Naive thymus-derived CD4-positive, alpha-beta T cell (primary cell): ENCODE data around the gene LGALS4. TPM values are rescaled to one million over a fixed set of nuclear protein-coding genes. Genes with fewer than 3 reads are reported as not detected.

Source experiments
- ATAC-seq: fragments of 150-1000 bp; cut with Tn5 transposase; 2 replicates; pipeline ENCODE4 v1.10.0; 2021; ENCODE audit warnings: mild to moderate bottlenecking, moderate library complexity
- CTCF ChIA-PET: fragments of 350-600 bp; sonication (Branson Sonifier 250); formaldehyde crosslinking; loops from one replicate; lab custom pipeline; 2021; ENCODE audit warnings: antibody characterized with exemption; lab: Charles Lee
- POLR2A ChIA-PET: fragments of 350-600 bp; sonication (Branson Sonifier 250); formaldehyde crosslinking; loops from one replicate; lab custom pipeline; 2021; ENCODE audit warnings: antibody characterized with exemption, inconsistent platforms; lab: Charles Lee
- DNase-seq, 9 donors: peaks; one replicate each; pipeline versions ENCODE4 v3.0.0 to v3.0.0-alpha.2; 2020 to 2022; ENCODE audit warnings: mixed read lengths in 1 of 9
- H3K27ac ChIP-seq: one replicate; pipeline ENCODE4 v1.7.0; 2013; ENCODE audit warnings: mild to moderate bottlenecking, low read depth, low read length, moderate library complexity
- H3K27me3 ChIP-seq, 2 donors: one replicate each; pipeline ENCODE4 v1.7.0; 2013; ENCODE audit warnings: low read length in 2 of 2, mild to moderate bottlenecking in 2 of 2, moderate library complexity in 2 of 2; ENCODE audit not compliant: control insufficient read depth in 2 of 2, insufficient read depth in 2 of 2
- H3K36me3 ChIP-seq, 3 experiments: 1 replicate in 2 of 3; 2 replicates in 1 of 3; pipeline ENCODE4 v1.7.0; 2013; ENCODE audit warnings: low read length in 3 of 3, mild to moderate bottlenecking in 3 of 3, moderate library complexity in 1 of 3; ENCODE audit not compliant: insufficient read depth in 3 of 3, control insufficient read depth in 2 of 3
- H3K4me1 ChIP-seq, 2 donors: one replicate each; pipeline ENCODE4 v1.7.0; 2013; ENCODE audit warnings: low read length in 2 of 2, mild to moderate bottlenecking in 2 of 2, moderate library complexity in 1 of 2; ENCODE audit not compliant: control insufficient read depth in 2 of 2, insufficient read depth in 2 of 2
- H3K4me3 ChIP-seq: 2 replicates; pipeline ENCODE4 v1.7.0; 2013; ENCODE audit warnings: mild to moderate bottlenecking, low read length
- H3K9me3 ChIP-seq, 3 experiments: 1 replicate in 2 of 3; 2 replicates in 1 of 3; pipeline ENCODE4 v1.7.0; 2013; ENCODE audit warnings: low read length in 3 of 3; ENCODE audit not compliant: control insufficient read depth in 2 of 3
- H3K27ac Mint-ChIP-seq, 9 donors: one replicate each; pipeline ENCODE4 v1.8.0; 2020 to 2022; ENCODE audit warnings: mixed read lengths in 9 of 9, mild to moderate bottlenecking in 8 of 9, moderate library complexity in 5 of 9, inconsistent platforms in 2 of 9
- H3K27me3 Mint-ChIP-seq, 5 donors: one replicate each; pipeline ENCODE4 v1.8.0; 2021 to 2022; ENCODE audit warnings: mixed read lengths in 5 of 5, mild to moderate bottlenecking in 1 of 5
- H3K36me3 Mint-ChIP-seq, 5 donors: one replicate each; pipeline ENCODE4 v1.8.0; 2020 to 2022; ENCODE audit warnings: mixed read lengths in 5 of 5, mild to moderate bottlenecking in 3 of 5, inconsistent platforms in 1 of 5
- H3K4me1 Mint-ChIP-seq, 7 donors: one replicate each; pipeline ENCODE4 v1.8.0; 2020 to 2022; ENCODE audit warnings: mixed read lengths in 7 of 7, mild to moderate bottlenecking in 3 of 7, inconsistent platforms in 1 of 7
- H3K4me3 Mint-ChIP-seq, 10 donors: one replicate each; pipeline ENCODE4 v1.8.0; 2020 to 2022; ENCODE audit warnings: mild to moderate bottlenecking in 10 of 10, mixed read lengths in 10 of 10, moderate library complexity in 6 of 10, inconsistent platforms in 2 of 10
- H3K9me3 Mint-ChIP-seq, 11 donors: one replicate each; pipeline ENCODE4 v1.8.0; 2020 to 2022; ENCODE audit warnings: mixed read lengths in 11 of 11, mild to moderate bottlenecking in 4 of 11, inconsistent platforms in 1 of 11, moderate library complexity in 1 of 11
- intact Hi-C, 2 donors: fragments of 100-400 bp; cut with micrococcal nuclease; formaldehyde crosslinking; loops; one replicate each; pipeline ENCODE4 v1.15.1; 2023
- polyA plus RNA-seq, 2 donors: library from polyadenylated mRNA; unstranded; fragments of 300-500 nt; fragmentation: Illumina TruSeq; gene quantifications; one replicate each; pipeline ENCODE4 v1.2.3, GENCODE V29; 2021
- total RNA-seq, 6 experiments: library from RNA in 5 of 6; stranded (reverse) in 5 of 6; gene quantifications; 1 replicate in 5 of 6; 2 replicates in 1 of 6; pipeline ENCODE4 v1.2.3 and lab custom pipeline; 2021 to 2026

The LGALS4 gene
- total and polyA plus RNA-seq, 7 experiments from 2014 or later: 0.13 to 9.8 (median 5.0) TPM

DNA sequence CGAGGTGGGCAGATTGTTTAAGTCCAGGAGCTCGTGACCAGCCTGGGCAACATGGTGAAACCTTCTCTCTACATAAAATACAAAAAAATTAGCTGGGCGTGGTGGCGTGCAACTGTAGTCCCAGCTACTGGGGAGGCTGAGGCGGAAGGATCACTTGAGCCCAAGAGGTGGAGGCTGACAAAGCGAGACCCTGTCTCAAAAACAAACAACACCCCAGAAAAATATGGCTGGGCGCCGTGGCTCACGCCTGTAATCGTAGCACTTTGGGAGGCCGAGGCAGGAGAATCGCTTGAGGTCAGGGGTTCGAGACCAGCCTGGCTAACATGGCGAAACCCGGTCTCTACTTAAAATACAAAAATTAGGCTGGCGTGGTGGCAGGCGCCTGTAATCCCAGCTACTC, 40.5 kb upstream of the LGALS4 start:
- intact Hi-C loops: loop anchor here (5.0 kb wide), 3 partner anchors 236 to 1434 kb away; partner anchors contain the start of genes AKT2 (in 1 of the 2), EIF3K (in 1 of the 2), MAP4K1 (in 1 of the 2) and SAMD4B (in 1 of the 2)
- CTCF ChIA-PET: interaction anchor here (0.7 to 3.3 kb wide), 7 partner anchors 9 to 84 kb away, joined by 3 to 20 read pairs (median 7); partner anchors contain the start of genes MRPS12 and SARS2
- POLR2A ChIA-PET: interaction anchor here (0.5 to 11.2 kb wide), 6 partner anchors 9 to 315 kb away, joined by 3 to 317 read pairs (median 4); partner anchors contain the start of gene RINL
- no peak for ATAC-seq
- H3K27me3 ChIP-seq: no peaks in the 10 kb centered on the region
- H3K9me3 Mint-ChIP-seq: peaks cover 0 to 11% (median 0%) of the 10 kb centered on the region in 11 donors
- H3K4me3 Mint-ChIP-seq: peak overlapping the region; percentile 90 to 99 (median 96)
- peaks cover 0 to 10% (median 8%) of the 10 kb centered on the region in 5 donors for H3K36me3 Mint-ChIP-seq
- H3K9me3 ChIP-seq: no peaks in the 10 kb centered on the region
- H3K4me1 ChIP-seq: peaks cover 24 to 25% of the 10 kb centered on the region in 2 donors
- H3K4me1 Mint-ChIP-seq: peaks cover 16 to 55% (median 39%) of the 10 kb centered on the region in 7 donors
- H3K27me3 Mint-ChIP-seq: peaks cover 0 to 7% (median 0%) of the 10 kb centered on the region in 5 donors
- H3K27ac ChIP-seq: peak overlapping the region; percentile 95
- DNase-seq: no peak
- peaks cover 0 to 4% (median 0%) of the 10 kb centered on the region in 3 experiments for H3K36me3 ChIP-seq
- peak overlapping the region; percentile 88 for H3K4me3 ChIP-seq
- peak overlapping the region; percentile 91 to 100 (median 98) for H3K27ac Mint-ChIP-seq

DNA sequence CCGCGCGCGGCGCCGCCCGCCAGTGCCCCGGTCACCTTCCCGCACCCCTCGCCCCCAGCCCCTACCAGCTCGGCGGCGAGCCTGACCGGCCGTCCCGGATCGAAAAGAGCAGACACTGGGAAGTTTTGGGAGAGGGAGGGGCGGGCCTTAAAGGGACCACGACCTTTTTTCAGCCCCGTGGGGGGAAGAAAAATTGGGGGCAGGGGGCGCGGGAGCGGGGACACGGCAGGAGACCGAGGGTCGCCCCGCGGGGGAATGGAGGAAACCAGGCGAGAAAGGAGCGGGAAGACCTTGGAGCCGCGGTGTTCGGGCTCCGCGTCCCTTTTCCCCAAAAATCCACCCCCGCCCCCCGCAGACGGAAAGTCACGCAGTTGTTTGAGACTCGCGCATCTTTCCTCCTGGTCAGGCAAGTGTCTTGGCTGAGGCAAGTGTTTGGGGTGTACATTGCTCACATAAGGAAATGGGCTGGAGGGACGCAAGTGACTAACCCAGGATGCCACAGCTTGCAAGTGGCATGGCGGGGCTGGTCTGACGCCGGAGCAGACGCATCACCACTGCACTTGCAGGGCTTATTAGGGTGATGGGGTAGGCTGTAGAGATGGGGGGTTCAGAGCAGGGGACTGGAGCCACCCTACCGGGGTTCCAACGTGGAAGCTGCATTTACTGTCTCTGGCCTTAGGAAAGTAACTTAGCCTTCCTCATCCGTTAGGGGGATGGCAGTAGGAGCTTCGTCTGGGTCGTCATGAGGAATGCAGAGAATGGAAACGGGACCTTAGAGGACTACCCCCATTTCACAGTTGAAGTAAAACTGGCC, 39.7 kb upstream of the LGALS4 start:
- Mint-ChIP-seq H3K36me3 (peaks cover 0 to 16% (median 11%) of the 10 kb centered on the region in 5 donors), H3K4me3 (peak overlapping the region; percentile 90 to 99 (median 96)), H3K4me1 (peaks cover 23 to 57% (median 44%) of the 10 kb centered on the region in 7 donors), H3K9me3 (peaks cover 0 to 11% (median 0%) of the 10 kb centered on the region in 11 donors), H3K27me3 (peaks cover 0 to 6% (median 0%) of the 10 kb centered on the region in 5 donors), H3K27ac (peak overlapping the region; percentile 91 to 100 (median 98))
- peaks cover 0 to 11% (median under 1%) of the 10 kb centered on the region in 3 experiments for H3K36me3 ChIP-seq
- peak overlapping the region; percentile 88 for H3K4me3 ChIP-seq
- H3K27ac ChIP-seq: peak overlapping the region; percentile 95
- H3K9me3 ChIP-seq: no peaks in the 10 kb centered on the region
- ATAC-seq: no peak
- CTCF ChIA-PET: interaction anchor here (1.0 to 3.3 kb wide), 6 partner anchors 9 to 78 kb away, joined by 4 to 20 read pairs (median 7); partner anchors contain the start of genes MRPS12 and SARS2
- DNase-seq: peak in 8 of 9 donors; percentile 32 to 59 (median 42)
- peaks cover 26 to 28% of the 10 kb centered on the region in 2 donors for H3K4me1 ChIP-seq
- no peaks in the 10 kb centered on the region for H3K27me3 ChIP-seq
- POLR2A ChIA-PET: interaction anchor here (0.5 to 11.2 kb wide), 12 partner anchors 8 to 314 kb away, joined by 3 to 317 read pairs (median 4); partner anchors contain the start of genes ACTN4, ECH1, MRPS12 and RINL
- intact Hi-C loops: loop anchor here (1.0 to 5.0 kb wide), 4 partner anchors 17 to 1435 kb away; partner anchors contain the start of genes AKT2 (in 1 of the 2), EIF3K (in 1 of the 2), MAP4K1 (in 1 of the 2) and SAMD4B (in 1 of the 2)

- ChIA-PET POLR2A (interaction anchor here (0.6 to 11.2 kb wide), 16 partner anchors 8 to 234 kb away, joined by 3 to 317 read pairs (median 4); partner anchors contain the start of genes ACTN4, ECH1, MAP4K1 and MRPS12), CTCF (interaction anchor here (0.9 to 3.3 kb wide), 4 partner anchors 9 to 36 kb away, joined by 3 to 20 read pairs (median 8); partner anchors contain the start of gene RINL)
- H3K36me3 ChIP-seq: peaks cover 7 to 18% (median 7%) of the 10 kb centered on the region in 3 experiments
- peak; percentile 30 for ATAC-seq
- no peaks in the 10 kb centered on the region for H3K27me3 ChIP-seq
- peak overlapping the region; percentile 88 for H3K4me3 ChIP-seq
- Mint-ChIP-seq H3K27ac (peak overlapping the region; percentile 94 to 100 (median 99)), H3K4me1 (peaks cover 19 to 57% (median 42%) of the 10 kb centered on the region in 7 donors), H3K36me3 (peaks cover 0 to 19% (median 15%) of the 10 kb centered on the region in 5 donors), H3K4me3 (peak overlapping the region; percentile 88 to 99 (median 96)), H3K9me3 (peaks cover 0 to 9% (median 0%) of the 10 kb centered on the region in 11 donors), H3K27me3 (peaks cover 0 to 5% (median 0%) of the 10 kb centered on the region in 5 donors)
- no peaks in the 10 kb centered on the region for H3K9me3 ChIP-seq
- peaks cover 26 to 27% of the 10 kb centered on the region in 2 donors for H3K4me1 ChIP-seq
- peak; percentile 82 to 94 (median 87) for DNase-seq
- peak overlapping the region; percentile 95 for H3K27ac ChIP-seq
- intact Hi-C loops: loop anchor here (1.0 to 5.0 kb wide), 11 partner anchors 18 to 1436 kb away; partner anchors contain the start of genes EIF3K (in 2 of the 2), ACTN4 (in 1 of the 2), AKT2 (in 1 of the 2) and FAM98C (in 1 of the 2)
These were observed 39.0 kb upstream of the LGALS4 start for GRCh38 chr19:38851622-38852230.

GRCh38 chr19:38850976-38851621, 38.4 kb upstream of the LGALS4 start:
- Histone ChIP-seq H3K4me3 (peak overlapping the region; percentile 81), H3K9me3 (no peaks in the 10 kb centered on the region), H3K27ac (peak overlapping the region; percentile 95), H3K4me1 (peaks cover 24 to 31% of the 10 kb centered on the region in 2 donors), H3K27me3 (no peaks in the 10 kb centered on the region), H3K36me3 (peaks cover 9 to 25% (median 12%) of the 10 kb centered on the region in 3 experiments)
- no peak for ATAC-seq
- intact Hi-C loops: loop anchor here (1.0 to 5.0 kb wide), 19 partner anchors 9 to 1436 kb away; partner anchors contain the start of genes ACTN4 (in 2 of the 2), ECH1 (in 2 of the 2), EIF3K (in 2 of the 2) and MRPS12 (in 2 of the 2)
- Mint-ChIP-seq H3K27ac (peak overlapping the region; percentile 94 to 100 (median 99)), H3K4me1 (peaks cover 18 to 55% (median 40%) of the 10 kb centered on the region in 7 donors), H3K9me3 (peaks cover 0 to 9% (median 0%) of the 10 kb centered on the region in 11 donors), H3K36me3 (peaks cover 2 to 19% (median 18%) of the 10 kb centered on the region in 5 donors), H3K4me3 (peak overlapping the region; percentile 88 to 99 (median 96)), H3K27me3 (peaks cover 0 to 5% (median 0%) of the 10 kb centered on the region in 5 donors)
- ChIA-PET CTCF (interaction anchor here (0.9 to 3.3 kb wide), 5 partner anchors 9 to 78 kb away, joined by 3 to 20 read pairs (median 4); partner anchors contain the start of gene RINL), POLR2A (interaction anchor here (0.6 to 11.2 kb wide), 17 partner anchors 9 to 233 kb away, joined by 3 to 317 read pairs (median 4); partner anchors contain the start of genes ECH1, MAP4K1, MRPS12 and NFKBIB)
- DNase-seq: peak in 4 of 9 donors; percentile 35 to 68 (median 42)

GRCh38 chr19:38850436-38850975, 37.8 kb upstream of the LGALS4 start:
- peaks cover 24 to 37% of the 10 kb centered on the region in 2 donors for H3K4me1 ChIP-seq
- peaks cover 0 to 5% (median 0%) of the 10 kb centered on the region in 5 donors for H3K27me3 Mint-ChIP-seq

More at GRCh38 chr19:38850436-38850975, 37.8 kb upstream of the LGALS4 start:
- intact Hi-C loops: loop anchor here (1.0 to 5.0 kb wide), 19 partner anchors 8 to 1437 kb away; partner anchors contain the start of genes ACTN4 (in 2 of the 2), ECH1 (in 2 of the 2), EIF3K (in 2 of the 2) and MRPS12 (in 2 of the 2)
- H3K9me3 ChIP-seq: no peaks in the 10 kb centered on the region
- peaks cover 14 to 31% (median 18%) of the 10 kb centered on the region in 3 experiments for H3K36me3 ChIP-seq
- Mint-ChIP-seq H3K4me1 (peaks cover 24 to 61% (median 46%) of the 10 kb centered on the region in 7 donors), H3K9me3 (peaks cover 0 to 9% (median 0%) of the 10 kb centered on the region in 11 donors), H3K4me3 (peak overlapping the region; percentile 88 to 99 (median 96)), H3K27ac (peak overlapping the region; percentile 94 to 100 (median 99)), H3K36me3 (peaks cover 6 to 25% (median 24%) of the 10 kb centered on the region in 5 donors)
- no peaks in the 10 kb centered on the region for H3K27me3 ChIP-seq
- peak in 5 of 9 donors; percentile 91 to 100 (median 95) for DNase-seq
- peak overlapping the region; percentile 81 for H3K4me3 ChIP-seq
- peak; percentile 82 for ATAC-seq
- CTCF ChIA-PET: interaction anchor here (0.9 to 1.5 kb wide), 3 partner anchors 8 to 79 kb away, joined by 3 to 11 read pairs (median 3); partner anchors contain the start of gene RINL
- POLR2A ChIA-PET: interaction anchor here (0.7 to 11.2 kb wide), 15 partner anchors 8 to 233 kb away, joined by 3 to 317 read pairs (median 4); partner anchors contain the start of genes ECH1, MAP4K1, MRPS12 and NFKBIB
- peak overlapping the region; percentile 95 for H3K27ac ChIP-seq
